WTC11 (cell line): ENCODE data around the gene SOCS7. TPM values are rescaled to one million over a fixed set of nuclear protein-coding genes. Genes with fewer than 3 reads are reported as not detected.

Source experiments
- ATAC-seq: fragments of 200-7000 bp; cut with Tn5 transposase; 2 replicates; pipeline ENCODE4 v1.10.0; 2021; ENCODE audit warnings: mild to moderate bottlenecking, moderate library complexity
- CTCF ChIA-PET: fragments of 300-600 bp; sonication (Branson Sonifier 250); formaldehyde crosslinking; loops from one replicate; lab custom pipeline; 2021; ENCODE audit warnings: antibody characterized with exemption; lab: Charles Lee
- POLR2A ChIA-PET: fragments of 350-600 bp; sonication (Branson Sonifier 250); formaldehyde crosslinking; loops from one replicate; lab custom pipeline; 2021; ENCODE audit warnings: antibody characterized with exemption; lab: Charles Lee
- DNase-seq: peaks from one replicate; pipeline ENCODE4 v3.0.0; 2021; ENCODE audit warnings: low spot score
- H3K27ac Mint-ChIP-seq: 2 replicates; pipeline ENCODE4 v1.8.0; 2021; ENCODE audit warnings: mixed read lengths
- H3K27me3 Mint-ChIP-seq: 2 replicates; pipeline ENCODE4 v1.8.0; 2021; ENCODE audit warnings: low read depth, mild to moderate bottlenecking, moderate library complexity, mixed read lengths
- H3K36me3 Mint-ChIP-seq: 2 replicates; pipeline ENCODE4 v1.8.0; 2021; ENCODE audit warnings: mixed read lengths
- H3K4me1 Mint-ChIP-seq: 2 replicates; pipeline ENCODE4 v1.8.0; 2022; ENCODE audit warnings: mixed read lengths
- H3K4me3 Mint-ChIP-seq: 2 replicates; pipeline ENCODE4 v1.8.0; 2021; ENCODE audit warnings: mild to moderate bottlenecking, moderate library complexity, mixed read lengths
- H3K9me3 Mint-ChIP-seq: 2 replicates; pipeline ENCODE4 v1.8.0; 2021; ENCODE audit warnings: mixed read lengths
- ARID4B ChIP-seq: sonication (generic); formaldehyde crosslinking; IDR thresholded peaks from 2 replicates; pipeline ENCODE4 v1.8.0; 2023; ENCODE audit warnings: missing genetic modification reagents, mild to moderate bottlenecking, borderline replicate concordance
- CREB1 ChIP-seq: sonication (generic); formaldehyde crosslinking; IDR thresholded peaks from 2 replicates; pipeline ENCODE4 v1.8.0; 2023; ENCODE audit warnings: mild to moderate bottlenecking, missing genetic modification reagents
- CREM ChIP-seq: sonication (generic); formaldehyde crosslinking; IDR thresholded peaks from 2 replicates; pipeline ENCODE4 v1.8.1; 2022; ENCODE audit warnings: mild to moderate bottlenecking, missing genetic modification reagents, moderate library complexity
- E2F1 ChIP-seq: sonication (generic); formaldehyde crosslinking; IDR thresholded peaks from 2 replicates; pipeline ENCODE4 v1.8.0; 2022; ENCODE audit warnings: mild to moderate bottlenecking, missing genetic modification reagents
- ESRRA ChIP-seq: sonication (generic); formaldehyde crosslinking; IDR thresholded peaks from 2 replicates; pipeline ENCODE4 v1.8.1; 2022; ENCODE audit warnings: mild to moderate bottlenecking, missing genetic modification reagents, borderline replicate concordance
- FOXJ3 ChIP-seq: sonication (generic); formaldehyde crosslinking; IDR thresholded peaks from 2 replicates; pipeline ENCODE4 v1.9.0; 2021; ENCODE audit warnings: missing genetic modification reagents, mild to moderate bottlenecking, borderline replicate concordance
- FOXK1 ChIP-seq: sonication (generic); formaldehyde crosslinking; IDR thresholded peaks from 2 replicates; pipeline ENCODE4 v1.8.0; 2022; ENCODE audit warnings: mild to moderate bottlenecking, moderate library complexity, missing genetic modification reagents
- GRHL2 ChIP-seq: fragments of 250-450 bp; sonication (Bioruptor Pico); IDR thresholded peaks from 2 replicates; pipeline ENCODE4 v1.8.0; 2022; ENCODE audit warnings: mild to moderate bottlenecking, moderate library complexity; ENCODE audit not compliant: insufficient replicate concordance, severe bottlenecking
- MAX ChIP-seq: sonication (generic); formaldehyde crosslinking; IDR thresholded peaks from 2 replicates; pipeline ENCODE4 v1.8.0; 2022; ENCODE audit warnings: mild to moderate bottlenecking, missing genetic modification reagents
- MXD4 ChIP-seq: fragments of 250-450 bp; sonication (Bioruptor Pico); IDR thresholded peaks from 2 replicates; pipeline ENCODE4 v1.8.0; 2021; ENCODE audit warnings: mild to moderate bottlenecking, moderate library complexity, borderline replicate concordance
- MYBL2 ChIP-seq: sonication (generic); formaldehyde crosslinking; IDR thresholded peaks from 2 replicates; pipeline ENCODE4 v1.8.1; 2023; ENCODE audit warnings: mild to moderate bottlenecking, moderate library complexity, missing genetic modification reagents
- NFATC4 ChIP-seq: fragments of 250-450 bp; sonication (Bioruptor Pico); IDR thresholded peaks from 2 replicates; pipeline ENCODE4 v1.9.0; 2021; ENCODE audit warnings: mild to moderate bottlenecking
- NFE2L1 ChIP-seq: sonication (generic); formaldehyde crosslinking; IDR thresholded peaks from 2 replicates; pipeline ENCODE4 v1.8.1; 2023; ENCODE audit warnings: missing genetic modification reagents
- NFYB ChIP-seq: sonication (generic); formaldehyde crosslinking; conservative IDR thresholded peaks from 2 replicates; pipeline ENCODE4 v1.8.0; 2022; ENCODE audit warnings: low read depth, missing genetic modification reagents
- OVOL2 ChIP-seq: fragments of 250-450 bp; sonication (Bioruptor Pico); IDR thresholded peaks from 2 replicates; pipeline ENCODE4 v1.9.0; 2021; ENCODE audit warnings: mild to moderate bottlenecking, borderline replicate concordance
- SOX15 ChIP-seq: fragments of 250-450 bp; sonication (Bioruptor Pico); IDR thresholded peaks from 2 replicates; pipeline ENCODE4 v1.9.0; 2021; ENCODE audit warnings: mild to moderate bottlenecking
- SP1 ChIP-seq: sonication (generic); formaldehyde crosslinking; conservative IDR thresholded peaks from 2 replicates; pipeline ENCODE4 v1.8.1; 2022; ENCODE audit warnings: missing genetic modification reagents
- USF1 ChIP-seq: sonication (generic); formaldehyde crosslinking; IDR thresholded peaks from 2 replicates; pipeline ENCODE4 v1.8.0; 2022; ENCODE audit warnings: mild to moderate bottlenecking, missing genetic modification reagents
- ZBTB21 ChIP-seq: sonication (generic); formaldehyde crosslinking; IDR thresholded peaks from 2 replicates; pipeline ENCODE4 v1.8.1; 2023; ENCODE audit warnings: mild to moderate bottlenecking, missing genetic modification reagents, borderline replicate concordance
- ZBTB43 ChIP-seq: sonication (generic); formaldehyde crosslinking; IDR thresholded peaks from 2 replicates; pipeline ENCODE4 v1.8.1; 2023; ENCODE audit warnings: mild to moderate bottlenecking, missing genetic modification reagents
- ZNF219 ChIP-seq: sonication (generic); formaldehyde crosslinking; IDR thresholded peaks from 2 replicates; pipeline ENCODE4 v1.8.0; 2023; ENCODE audit warnings: missing genetic modification reagents, mild to moderate bottlenecking, borderline replicate concordance
- ZNF317 ChIP-seq: sonication (generic); formaldehyde crosslinking; IDR thresholded peaks from 2 replicates; pipeline ENCODE4 v1.8.1; 2023; ENCODE audit warnings: low read depth, mild to moderate bottlenecking, moderate library complexity, missing genetic modification reagents, borderline replicate concordance
- ZNF425 ChIP-seq: fragments of 250-450 bp; sonication (Bioruptor Pico); conservative IDR thresholded peaks from 2 replicates; pipeline ENCODE4 v1.9.0; 2021; ENCODE audit warnings: mild to moderate bottlenecking
- ZNF671 ChIP-seq: fragments of 250-450 bp; sonication (Bioruptor Pico); IDR thresholded peaks from 2 replicates; pipeline ENCODE4 v1.8.0; 2021; ENCODE audit warnings: mild to moderate bottlenecking
- ZSCAN18 ChIP-seq: fragments of 250-450 bp; sonication (Bioruptor Pico); IDR thresholded peaks from 2 replicates; pipeline ENCODE4 v2.1.2; 2022; ENCODE audit warnings: mild to moderate bottlenecking, moderate library complexity
- total RNA-seq: library from RNA; stranded (reverse); gene quantifications from 3 replicates; pipeline ENCODE4 v1.2.3, GENCODE V29; 2021

Gene SOCS7
- total RNA-seq, 1 experiment from 2014 or later: 33.6 TPM

- POLR2A ChIA-PET: no interaction called here
- no peak for TF ChIP-seq USF1 (CRISPR knock-in tag)
- no peak for TF ChIP-seq ZNF671 (CRISPR knock-in tag)
- TF ChIP-seq ZNF219 (CRISPR knock-in tag): no peak
- TF ChIP-seq FOXK1: no peak
- no peak for TF ChIP-seq MAX (CRISPR knock-in tag)
- TF ChIP-seq ZSCAN18: no peak
- no peak for TF ChIP-seq NFATC4 (CRISPR knock-in tag)
- Mint-ChIP-seq H3K27ac (no peak overlapping the region), H3K4me1 (no peaks in the 10 kb centered on the region), H3K36me3 (peaks cover 35% of the 10 kb centered on the region), H3K9me3 (no peaks in the 10 kb centered on the region), H3K4me3 (no peak overlapping the region), H3K27me3 (no peaks in the 10 kb centered on the region)
- CTCF ChIA-PET: interaction anchor here (0.6 to 4.7 kb wide), 3 partner anchors 30 to 44 kb away, joined by 4 to 48 read pairs (median 6); no protein-coding TSS in a partner anchor
- DNase-seq (no peak), ATAC-seq (no peak)
Measured at GRCh38 chr17:38379448-38379847, 27.8 kb downstream of the SOCS7 start.

- ATAC-seq (no peak), DNase-seq (no peak)
- no peaks in the 10 kb centered on the region for H3K4me1 Mint-ChIP-seq
- CTCF ChIA-PET: interaction anchor here (0.7 to 1.3 kb wide), 5 partner anchors 9 to 114 kb away, joined by 3 to 4 read pairs (median 3); no protein-coding TSS in a partner anchor
- H3K36me3 Mint-ChIP-seq: peaks cover 44% of the 10 kb centered on the region
- TF ChIP-seq ZBTB21 (CRISPR knock-in tag): no peak
- TF ChIP-seq E2F1: no peak
- no peak for TF ChIP-seq GRHL2
- TF ChIP-seq FOXJ3: no peak
- TF ChIP-seq OVOL2 (CRISPR knock-in tag): no peak
- no peak for TF ChIP-seq ZNF317 (CRISPR knock-in tag)
- no peak for TF ChIP-seq SOX15 (CRISPR knock-in tag)
- no peak for TF ChIP-seq MYBL2 (CRISPR knock-in tag)
- no peak for TF ChIP-seq NFYB
- TF ChIP-seq ZNF219 (CRISPR knock-in tag): no peak
- TF ChIP-seq NFE2L1 (CRISPR knock-in tag): no peak
- no peak for TF ChIP-seq MXD4
- no peak for TF ChIP-seq SP1 (CRISPR knock-in tag)
- no peak for TF ChIP-seq ZBTB43 (CRISPR knock-in tag)
- no peak for TF ChIP-seq ESRRA (CRISPR knock-in tag)
- TF ChIP-seq ZNF425 (CRISPR knock-in tag): no peak
- TF ChIP-seq ARID4B (CRISPR knock-in tag): no peak
- no peak for TF ChIP-seq CREM (CRISPR knock-in tag)
- TF ChIP-seq CREB1: no peak
- TF ChIP-seq, all 79 proteins: peak for 0
- H3K27ac Mint-ChIP-seq: no peak overlapping the region
- H3K9me3 Mint-ChIP-seq: no peaks in the 10 kb centered on the region
- no peaks in the 10 kb centered on the region for H3K27me3 Mint-ChIP-seq
- POLR2A ChIA-PET: interaction anchor here (0.6 kb wide), 1 partner anchor 989 kb away, joined by 3 read pairs; no protein-coding TSS in a partner anchor
- no peak overlapping the region for H3K4me3 Mint-ChIP-seq
Measured at GRCh38 chr17:38395090-38395489, 43.4 kb downstream of the SOCS7 start.
